ENCODE results near the gene CLGN. TPM values are rescaled to one million over a fixed set of nuclear protein-coding genes. Genes with fewer than 3 reads are reported as not detected.
A peak's percentile ranks its signal among the peaks of the same experiment; 100 is the strongest.

The CLGN gene
- total RNA-seq, 1 donor from 2014 or later: 21.6 TPM

GRCh38 chr4:140382732-140383131, 44.7 kb downstream of the CLGN start:
- no peak overlapping the region for H3K27ac Mint-ChIP-seq (ENCODE audit: unreplicated experiment)
- H3K4me1 Mint-ChIP-seq (ENCODE audit: unreplicated experiment): no peaks in the 10 kb centered on the region
- DNase-seq (ENCODE audit: low spot score): no peak
- H3K36me3 Mint-ChIP-seq (ENCODE audit: low read depth, unreplicated experiment): no peaks in the 10 kb centered on the region
- H3K27me3 Mint-ChIP-seq (ENCODE audit: unreplicated experiment): no peaks in the 10 kb centered on the region
- H3K9me3 Mint-ChIP-seq (ENCODE audit: unreplicated experiment): no peaks in the 10 kb centered on the region
- no peak for TF ChIP-seq CTCF (IDR thresholded peaks at IDR 0.05; ENCODE audit: unreplicated experiment)
- H3K4me3 Mint-ChIP-seq (ENCODE audit: unreplicated experiment): no peak overlapping the region

DNA sequence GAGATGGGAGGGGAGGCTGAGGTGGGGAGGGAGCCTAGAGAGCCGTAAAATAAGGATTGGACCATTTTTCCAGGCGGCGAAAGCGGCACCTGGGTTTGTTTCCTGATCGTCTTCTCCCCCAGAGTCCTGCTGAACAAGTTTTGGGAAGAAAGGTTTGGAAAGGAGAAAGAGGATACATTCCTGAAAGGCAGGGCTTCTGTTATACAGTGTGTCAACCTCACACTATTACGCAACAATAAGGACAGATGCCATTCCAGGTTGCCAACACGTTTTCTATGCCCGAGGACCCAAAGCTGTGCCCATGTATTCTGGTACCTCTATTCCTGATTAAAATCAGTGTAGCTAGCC, 53.3 kb downstream of the CLGN start:
- no peaks in the 10 kb centered on the region for H3K9me3 Mint-ChIP-seq (ENCODE audit: unreplicated experiment)
- DNase-seq (ENCODE audit: low spot score): no peak
- TF ChIP-seq CTCF (IDR thresholded peaks at IDR 0.05; ENCODE audit: unreplicated experiment): no peak
- H3K4me1 Mint-ChIP-seq (ENCODE audit: unreplicated experiment): peaks cover 14% of the 10 kb centered on the region
- H3K36me3 Mint-ChIP-seq (ENCODE audit: low read depth, unreplicated experiment): no peaks in the 10 kb centered on the region
- H3K4me3 Mint-ChIP-seq (ENCODE audit: unreplicated experiment): peak overlapping the region; percentile 96
- peak overlapping the region; percentile 91 for H3K27ac Mint-ChIP-seq (ENCODE audit: unreplicated experiment)
- peaks cover 4% of the 10 kb centered on the region for H3K27me3 Mint-ChIP-seq (ENCODE audit: unreplicated experiment)

DNA sequence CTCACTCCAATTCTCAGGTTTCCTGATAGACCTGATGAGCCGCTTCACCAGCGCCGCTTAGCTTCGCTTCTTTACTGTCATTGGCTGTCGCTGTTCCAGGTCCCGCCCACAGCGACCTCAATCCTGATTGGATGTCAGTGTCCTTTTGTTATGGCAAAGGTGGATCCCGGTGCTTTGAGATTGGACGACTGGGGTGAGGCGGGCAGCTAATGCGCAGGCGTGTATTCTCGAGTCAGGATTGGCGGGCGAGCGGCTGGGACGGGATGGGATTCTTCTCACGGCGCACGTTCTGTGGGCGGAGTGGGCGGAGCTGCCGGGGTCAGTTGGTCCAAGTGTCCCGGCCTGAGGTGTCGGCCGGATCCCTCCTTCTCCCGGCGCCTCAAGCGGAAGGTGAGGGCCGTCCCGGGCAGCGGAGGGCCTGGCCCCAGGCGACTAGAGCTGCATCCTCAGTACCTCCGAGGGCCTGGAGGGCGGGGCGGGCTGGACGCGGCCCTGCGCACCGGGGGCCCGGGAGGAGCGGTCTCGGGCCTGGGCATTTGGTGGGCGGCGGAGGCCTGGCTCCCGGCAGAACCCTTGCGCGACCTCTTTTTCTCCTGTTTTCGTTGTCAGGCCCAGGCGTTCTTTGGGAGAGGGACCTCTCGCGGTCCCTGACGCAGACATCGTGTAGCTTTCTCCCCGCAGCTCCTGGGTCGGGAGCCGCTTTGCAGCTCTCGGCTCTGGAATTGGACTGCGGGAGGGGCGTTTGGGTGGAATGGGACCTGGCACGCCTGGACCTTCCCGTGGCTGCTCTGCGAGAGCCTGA, 53.9 kb downstream of the CLGN start, which contains the start of gene SCOC:
SCOC (plus strand) TSS at position 319 of the 802 bp plus-strand sequence. CDS start 5,525 bp downstream, outside the sequence.
- peak; percentile 97 for DNase-seq (ENCODE audit: low spot score)
- Mint-ChIP-seq H3K27me3 (ENCODE audit: unreplicated experiment) (peaks cover 4% of the 10 kb centered on the region), H3K27ac (ENCODE audit: unreplicated experiment) (peak within 1 kb of the TSS; percentile 91), H3K9me3 (ENCODE audit: unreplicated experiment) (no peaks in the 10 kb centered on the region), H3K4me3 (ENCODE audit: unreplicated experiment) (peak within 1 kb of the TSS; percentile 96), H3K36me3 (ENCODE audit: low read depth, unreplicated experiment) (no peaks in the 10 kb centered on the region), H3K4me1 (ENCODE audit: unreplicated experiment) (peaks cover 14% of the 10 kb centered on the region)
- TF ChIP-seq CTCF (IDR thresholded peaks at IDR 0.05; ENCODE audit: unreplicated experiment): no peak

- no peak overlapping the region for H3K4me3 Mint-ChIP-seq (ENCODE audit: unreplicated experiment)
- no peak for DNase-seq (ENCODE audit: low spot score)
- TF ChIP-seq CTCF (IDR thresholded peaks at IDR 0.05; ENCODE audit: unreplicated experiment): no peak
- no peaks in the 10 kb centered on the region for H3K9me3 Mint-ChIP-seq (ENCODE audit: unreplicated experiment)
- H3K27me3 Mint-ChIP-seq (ENCODE audit: unreplicated experiment): peaks cover 4% of the 10 kb centered on the region
- no peaks in the 10 kb centered on the region for H3K36me3 Mint-ChIP-seq (ENCODE audit: low read depth, unreplicated experiment)
- H3K4me1 Mint-ChIP-seq (ENCODE audit: unreplicated experiment): peaks cover 14% of the 10 kb centered on the region
- H3K27ac Mint-ChIP-seq (ENCODE audit: unreplicated experiment): no peak overlapping the region
Measured at GRCh38 chr4:140372751-140373327, 54.6 kb downstream of the CLGN start.

- no peaks in the 10 kb centered on the region for H3K9me3 Mint-ChIP-seq (ENCODE audit: unreplicated experiment)
- no peak for DNase-seq (ENCODE audit: low spot score)
- no peak overlapping the region for H3K27ac Mint-ChIP-seq (ENCODE audit: unreplicated experiment)
- H3K27me3 Mint-ChIP-seq (ENCODE audit: unreplicated experiment): no peaks in the 10 kb centered on the region
- no peak overlapping the region for H3K4me3 Mint-ChIP-seq (ENCODE audit: unreplicated experiment)
- no peaks in the 10 kb centered on the region for H3K36me3 Mint-ChIP-seq (ENCODE audit: low read depth, unreplicated experiment)
- peaks cover 3% of the 10 kb centered on the region for H3K4me1 Mint-ChIP-seq (ENCODE audit: unreplicated experiment)
- no peak for TF ChIP-seq CTCF (IDR thresholded peaks at IDR 0.05; ENCODE audit: unreplicated experiment)
Measured at GRCh38 chr4:140368686-140369085, 58.8 kb downstream of the CLGN start.

Measured in endothelial cell (in vitro differentiated cells).